Gastroesophageal sphincter (tissue), 4 donors: ENCODE results near the gene RNF187. TPM values are rescaled to one million over a fixed set of nuclear protein-coding genes. Genes with fewer than 3 reads are reported as not detected.

Experiments
- ATAC-seq: fragments of 150-250 bp; one replicate; pipeline ENCODE4 v1.9.1; 2016; ENCODE audit warnings: mild to moderate bottlenecking, moderate library complexity
- H3K27ac ChIP-seq, 4 donors: fragments of 200-600 bp; sonication (generic) in 3 of 4; 1 replicate in 3 of 4; 2 replicates in 1 of 4; pipeline ENCODE4 v1.5.1; 2016 to 2019
- H3K27me3 ChIP-seq: fragments of 200-600 bp; sonication (generic); one replicate; pipeline ENCODE4 v1.5.1; 2019
- H3K36me3 ChIP-seq, 2 donors: fragments of 200-600 bp; sonication (generic); one replicate each; pipeline ENCODE4 v1.5.1; 2019; ENCODE audit warnings: control low read depth in 1 of 2
- H3K4me1 ChIP-seq, 3 donors: fragments of 200-600 bp; sonication (generic); 1 replicate in 2 of 3; 2 replicates in 1 of 3; pipeline ENCODE4 v1.5.1; 2016 to 2019; ENCODE audit warnings: control low read depth in 2 of 3
- H3K4me3 ChIP-seq, 2 donors: fragments of 200-600 bp; sonication (generic); one replicate each; pipeline ENCODE4 v1.5.1; 2019; ENCODE audit warnings: mild to moderate bottlenecking in 1 of 2, moderate library complexity in 1 of 2
- H3K9me3 ChIP-seq, 3 donors: fragments of 200-600 bp; sonication (generic); one replicate each; pipeline ENCODE4 v1.5.1; 2017 to 2019; ENCODE audit warnings: control low read depth in 2 of 3
- CTCF ChIP-seq, 4 experiments: fragments of 200-600 bp in 2 of 4; fragments of 450-650 bp in 2 of 4; sonication (generic) in 1 of 4; IDR thresholded peaks; one replicate each; pipeline ENCODE4 v1.5.1; 2017 to 2019; ENCODE audit warnings: antibody characterized with exemption in 4 of 4, mild to moderate bottlenecking in 2 of 4, moderate library complexity in 2 of 4
- EP300 ChIP-seq: sonication (generic); formaldehyde crosslinking; IDR thresholded peaks from one replicate; pipeline ENCODE4 v1.6.1; 2017; ENCODE audit warnings: antibody characterized with exemption, mild to moderate bottlenecking
- POLR2A ChIP-seq, 2 donors: fragments of 450-650 bp; IDR thresholded peaks; one replicate each; pipeline ENCODE4 v1.6.1; 2017; ENCODE audit warnings: antibody characterized with exemption in 2 of 2, mild to moderate bottlenecking in 2 of 2, moderate library complexity in 1 of 2
- POLR2AphosphoS5 ChIP-seq: sonication (generic); formaldehyde crosslinking; IDR thresholded peaks from one replicate; pipeline ENCODE4 v1.6.1; 2017; ENCODE audit warnings: antibody characterized with exemption
- WGBS, 2 donors: methylation state at CpG; one replicate each; pipeline ENCODE4 v1.1.5; 2018; ENCODE audit warnings: low coverage in 1 of 2; 5-methylcytosine and 5-hydroxymethylcytosine counted together
- total RNA-seq, 4 donors: library from RNA; depleted of rRNA; stranded (reverse); fragments of >200 nt; gene quantifications; one replicate each; pipeline ENCODE4 v1.1.0, GENCODE V29; 2016

The RNF187 gene
- total RNA-seq, 4 donors from 2014 or later = 33.9 to 80.6 (median 52.4) TPM

GRCh38 chr1:228443395-228443794 lies 43.8 kb upstream of the RNF187 start:
- ATAC-seq = no peak
- Histone ChIP-seq H3K36me3 (no peaks in the 10 kb centered on the region), H3K4me1 (peaks cover 0 to 18% (median 9%) of the 10 kb centered on the region in 3 donors), H3K27me3 (peaks cover 92% of the 10 kb centered on the region), H3K9me3 (no peaks in the 10 kb centered on the region), H3K27ac (no peak overlapping the region), H3K4me3 (no peak overlapping the region)
- TF ChIP-seq EP300 (no peak), POLR2A (IDR thresholded peaks at IDR 0.05) (no peak), POLR2AphosphoS5 (no peak), CTCF (IDR thresholded peaks at IDR 0.05) (no peak)

- peaks cover 71% of the 10 kb centered on the region for H3K27me3 ChIP-seq
- H3K27ac ChIP-seq = peak overlapping the region in 1 of 4 donors; percentile 62
- H3K4me1 ChIP-seq = peaks cover 0 to 18% (median 9%) of the 10 kb centered on the region in 3 donors
- TF ChIP-seq POLR2A (IDR thresholded peaks at IDR 0.05) = no peak
- TF ChIP-seq EP300 = no peak
- no peak for TF ChIP-seq POLR2AphosphoS5
- no peak for TF ChIP-seq CTCF (IDR thresholded peaks at IDR 0.05)
- 7 to 8% methylated on average over 10 to 11 of the region's 16 CpGs for WGBS, 2 donors
- no peaks in the 10 kb centered on the region for H3K9me3 ChIP-seq
- no peaks in the 10 kb centered on the region for H3K36me3 ChIP-seq
- peak overlapping the region in 1 of 2 donors; percentile 45 for H3K4me3 ChIP-seq
- no peak for ATAC-seq
Observed at GRCh38 chr1:228445490-228445842, 41.7 kb upstream of the RNF187 start.

GRCh38 chr1:228445843-228446650 lies 41.1 kb upstream of the RNF187 start:
- TF ChIP-seq POLR2A (IDR thresholded peaks at IDR 0.05) (no peak), EP300 (no peak), POLR2AphosphoS5 (no peak), CTCF (IDR thresholded peaks at IDR 0.05) (no peak)
- Histone ChIP-seq H3K27me3 (peaks cover 65% of the 10 kb centered on the region), H3K36me3 (no peaks in the 10 kb centered on the region), H3K27ac (peak overlapping the region in 1 of 4 donors; percentile 62), H3K4me1 (peaks cover 0 to 18% (median 9%) of the 10 kb centered on the region in 3 donors), H3K4me3 (peak overlapping the region in 1 of 2 donors; percentile 45), H3K9me3 (no peaks in the 10 kb centered on the region)
- 0% methylated on average over 3 of the region's 51 CpGs; no CpG with 5 or more reads in 1 of the 2 donors for WGBS, 2 donors
- no peak for ATAC-seq

GRCh38 chr1:228446852-228447251 lies 40.3 kb upstream of the RNF187 start:
- no peaks in the 10 kb centered on the region for H3K9me3 ChIP-seq
- H3K27me3 ChIP-seq = peaks cover 57% of the 10 kb centered on the region
- 49 to 53% methylated on average over 10 to 13 of the region's 15 CpGs for WGBS, 2 donors
- ATAC-seq = no peak
- no peak overlapping the region for H3K27ac ChIP-seq
- TF ChIP-seq EP300 (no peak), POLR2A (IDR thresholded peaks at IDR 0.05) (no peak), CTCF (IDR thresholded peaks at IDR 0.05) (no peak)
- peaks cover 0 to 18% (median 9%) of the 10 kb centered on the region in 3 donors for H3K4me1 ChIP-seq
- H3K4me3 ChIP-seq = no peak overlapping the region
- H3K36me3 ChIP-seq = no peaks in the 10 kb centered on the region

GRCh38 chr1:228448372-228448771 lies 38.8 kb upstream of the RNF187 start:
- no peak for TF ChIP-seq CTCF (IDR thresholded peaks at IDR 0.05)
- TF ChIP-seq EP300 = no peak
- no peak for TF ChIP-seq POLR2A (IDR thresholded peaks at IDR 0.05)
- TF ChIP-seq POLR2AphosphoS5 = no peak
- H3K27ac ChIP-seq = no peak overlapping the region
- peaks cover 42% of the 10 kb centered on the region for H3K27me3 ChIP-seq
- H3K4me3 ChIP-seq = no peak overlapping the region
- H3K4me1 ChIP-seq = peaks cover 0 to 18% (median 9%) of the 10 kb centered on the region in 3 donors
- H3K9me3 ChIP-seq = no peaks in the 10 kb centered on the region
- H3K36me3 ChIP-seq = no peaks in the 10 kb centered on the region
- no peak for ATAC-seq
- 88 to 93% methylated on average over 3 to 6 of the region's 6 CpGs for WGBS, 2 donors
